CD4-positive, alpha-beta T cell treated with Interleukin-10 for 1 hour (primary cell): ENCODE measurements around the gene DENND1A.
"Not testable (repeated sequence)": the region's sequence is repeated elsewhere in the genome, so short reads cannot be mapped to it uniquely, and the experiment has no call there.

ENCODE experiments used
- DNase-seq: peaks from one replicate; pipeline ENCODE4 v3.0.0-alpha.2; 2020

The DENND1A gene

GRCh38 chr9:123914517-123915196, 15.3 kb downstream of the DENND1A start:
- DNase-seq: no peak

- no peak for DNase-seq
Measured at GRCh38 chr9:123912167-123912897, 17.6 kb downstream of the DENND1A start.

GRCh38 chr9:123911024-123911423, 18.9 kb downstream of the DENND1A start:
- no peak for DNase-seq

- not testable (repeated sequence) for DNase-seq
Measured at GRCh38 chr9:123909192-123909591, 20.7 kb downstream of the DENND1A start.

- not testable (repeated sequence) for DNase-seq
Measured at GRCh38 chr9:123903550-123903949, 26.4 kb downstream of the DENND1A start.

GRCh38 chr9:123894822-123895221, 35.1 kb downstream of the DENND1A start:
- no peak for DNase-seq

GRCh38 chr9:123893831-123894460, 36.0 kb downstream of the DENND1A start:
- no peak for DNase-seq

GRCh38 chr9:123893115-123893514, 36.8 kb downstream of the DENND1A start:
- DNase-seq: no peak

GRCh38 chr9:123887837-123888236, 42.1 kb downstream of the DENND1A start:
- no peak for DNase-seq

- not testable (repeated sequence) for DNase-seq
Measured at GRCh38 chr9:123885834-123886233, 44.1 kb downstream of the DENND1A start.

- DNase-seq: no peak
Measured at GRCh38 chr9:123883634-123884033, 46.3 kb downstream of the DENND1A start.

GRCh38 chr9:123881604-123882003, 48.3 kb downstream of the DENND1A start:
- no peak for DNase-seq

- DNase-seq: no peak
Measured at GRCh38 chr9:123880420-123880819, 49.5 kb downstream of the DENND1A start.

- no peak for DNase-seq
Measured at GRCh38 chr9:123876750-123877149, 53.2 kb downstream of the DENND1A start.

GRCh38 chr9:123872710-123873109, 57.2 kb downstream of the DENND1A start:
- no peak for DNase-seq

- DNase-seq: no peak
Measured at GRCh38 chr9:123871781-123872180, 58.1 kb downstream of the DENND1A start.

GRCh38 chr9:123868002-123868401, 61.9 kb downstream of the DENND1A start:
- no peak for DNase-seq

- peak; percentile 5 for DNase-seq
Measured at GRCh38 chr9:123867034-123867433, 62.9 kb downstream of the DENND1A start.

- peak; percentile 24 for DNase-seq
Measured at GRCh38 chr9:123866497-123866896, 63.4 kb downstream of the DENND1A start.

- DNase-seq: no peak
Measured at GRCh38 chr9:123865226-123866000, 64.5 kb downstream of the DENND1A start.

GRCh38 chr9:123864251-123864650, 65.7 kb downstream of the DENND1A start:
- DNase-seq: no peak

GRCh38 chr9:123863164-123863855, 66.6 kb downstream of the DENND1A start:
- no peak for DNase-seq

GRCh38 chr9:123861756-123862120, 68.2 kb downstream of the DENND1A start:
- DNase-seq: no peak
